AG04450 (cell line): ENCODE measurements around the gene NUP153. TPM values are rescaled to one million over a fixed set of nuclear protein-coding genes. Genes with fewer than 3 reads are reported as not detected.
A peak's percentile ranks its signal among the peaks of the same experiment; 100 is the strongest.
"Not testable (repeated sequence)": the region's sequence is repeated elsewhere in the genome, so short reads cannot be mapped to it uniquely, and the experiment has no call there.

Experiments used
- CTCF ChIA-PET: fragments of 300-600, 350-600 bp; formaldehyde crosslinking; extraction: SDS; loops from one replicate; lab custom pipeline; 2022; ENCODE audit warnings: antibody characterized with exemption, inconsistent platforms; lab: Charles Lee
- POLR2A ChIA-PET: fragments of 350-600 bp; formaldehyde crosslinking; extraction: SDS; loops from one replicate; lab custom pipeline; 2021; ENCODE audit warnings: antibody characterized with exemption, inconsistent platforms; lab: Yijun Ruan, JAX
- DNase-seq: peaks from one replicate; pipeline ENCODE4 v3.0.0-alpha.2; 2011; ENCODE audit warnings: low read depth, low spot score
- H3K27ac ChIP-seq: one replicate; pipeline ENCODE4 v1.5.1; 2012; ENCODE audit warnings: low read depth, low read length, control low read depth
- H3K27me3 ChIP-seq: one replicate; pipeline ENCODE4 v1.6.0; 2012; ENCODE audit warnings: low read length; ENCODE audit not compliant: control insufficient read depth, insufficient read depth
- H3K4me3 ChIP-seq: 2 replicates; pipeline ENCODE4 v1.5.1; 2011; ENCODE audit warnings: mild to moderate bottlenecking, low read depth, low read length, control low read depth
- H3K9me3 ChIP-seq: 2 replicates; pipeline ENCODE4 v1.5.1; 2012; ENCODE audit warnings: low read length; ENCODE audit not compliant: control insufficient read depth, insufficient read depth
- CTCF ChIP-seq: IDR thresholded peaks from 2 replicates; pipeline ENCODE4 v1.5.1; 2011; ENCODE audit warnings: low read depth, low read length, control low read depth, inconsistent platforms
- polyA plus RNA-seq: library from polyadenylated mRNA; depleted of rRNA; stranded (reverse); fragments of >200 nt; gene quantifications from 2 replicates; pipeline ENCODE4 v1.2.3, GENCODE V29; 2011

Gene NUP153
- polyA plus RNA-seq, 1 experiment, result 35.2 TPM

DNA sequence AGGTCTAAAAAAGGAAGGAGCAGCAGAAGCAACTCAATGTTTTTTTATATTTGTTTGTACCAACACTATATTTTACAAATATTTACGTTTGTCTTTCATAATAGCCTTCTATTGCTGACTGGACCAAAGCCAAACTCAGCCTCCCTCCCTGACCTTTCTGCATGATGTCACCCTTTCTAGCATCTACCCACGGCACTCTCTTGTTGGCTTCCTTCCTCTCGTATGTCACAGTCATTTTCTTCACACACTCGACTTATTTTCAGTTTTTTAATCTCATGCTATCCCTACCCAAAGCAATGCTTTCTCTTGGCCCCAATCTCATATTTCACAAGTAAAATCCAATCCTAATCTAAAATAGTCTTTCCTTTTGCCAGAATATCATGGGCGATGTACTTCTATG, 122.9 kb downstream of the NUP153 start:
- no peaks in the 10 kb centered on the region for H3K27me3 ChIP-seq
- no peak for TF ChIP-seq CTCF
- CTCF ChIA-PET, result interaction anchor here (0.6 to 2.8 kb wide), 31 partner anchors 10 to 1072 kb away, joined by 3 to 34 read pairs (median 4); partner anchors contain the start of genes FAM8A1 and RBM24
- no peak overlapping the region for H3K27ac ChIP-seq
- POLR2A ChIA-PET, result interaction anchor here (0.6 to 0.7 kb wide), 2 partner anchors 16 to 427 kb away, joined by 3 to 7 read pairs; partner anchors contain the start of gene FAM8A1
- no peaks in the 10 kb centered on the region; the same call in 1 of the 2 replicates for H3K9me3 ChIP-seq
- peak; percentile 2 for DNase-seq
- H3K4me3 ChIP-seq, result no peak overlapping the region

- POLR2A ChIA-PET, H3K27me3 ChIP-seq, H3K27ac ChIP-seq, H3K9me3 ChIP-seq, DNase-seq, H3K4me3 ChIP-seq: not testable (repeated sequence)
- CTCF ChIA-PET, result interaction anchor here (1.4 to 2.1 kb wide), 2 partner anchors 223 to 425 kb away, joined by 5 to 11 read pairs; no protein-coding TSS in a partner anchor
These were observed 125.4 kb downstream of the NUP153 start for GRCh38 chr6:17581282-17581681.

DNA sequence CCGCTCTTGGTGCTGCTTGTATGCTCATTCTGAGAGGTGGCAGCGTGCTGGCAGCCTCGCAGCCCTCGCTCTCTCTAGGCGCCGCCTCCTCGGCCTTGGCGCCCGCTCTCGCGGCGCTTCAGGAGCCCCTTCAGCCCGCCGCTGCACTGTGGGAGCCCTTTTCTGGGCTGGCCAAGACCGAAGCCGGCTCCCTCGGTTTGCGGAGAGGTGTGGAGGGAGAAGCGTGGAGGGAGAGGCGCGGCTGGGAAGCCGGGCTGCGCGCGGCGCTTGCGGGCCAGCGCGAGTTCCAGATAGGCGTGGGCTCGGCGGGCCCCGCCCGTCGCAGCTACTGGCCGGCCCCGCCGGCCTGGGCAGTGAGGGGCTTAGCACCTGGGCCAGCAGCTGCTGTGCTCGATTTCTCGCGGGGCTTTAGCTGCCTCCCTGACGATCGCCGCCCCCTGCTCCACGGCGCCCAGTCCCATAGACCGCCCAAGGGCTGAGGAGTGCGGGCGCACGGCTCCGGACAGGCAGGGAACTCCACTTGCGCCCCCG, 126.1 kb downstream of the NUP153 start:
- DNase-seq, result no peak
- POLR2A ChIA-PET, result no interaction called here
- Histone ChIP-seq H3K27me3 (no peaks in the 10 kb centered on the region), H3K9me3 (peaks cover 4% of the 10 kb centered on the region), H3K4me3 (peak overlapping the region; percentile 60), H3K27ac (no peak overlapping the region)
- no peak for TF ChIP-seq CTCF
- CTCF ChIA-PET, result interaction anchor here (1.4 to 2.1 kb wide), 2 partner anchors 223 to 424 kb away, joined by 5 to 11 read pairs; no protein-coding TSS in a partner anchor

DNA sequence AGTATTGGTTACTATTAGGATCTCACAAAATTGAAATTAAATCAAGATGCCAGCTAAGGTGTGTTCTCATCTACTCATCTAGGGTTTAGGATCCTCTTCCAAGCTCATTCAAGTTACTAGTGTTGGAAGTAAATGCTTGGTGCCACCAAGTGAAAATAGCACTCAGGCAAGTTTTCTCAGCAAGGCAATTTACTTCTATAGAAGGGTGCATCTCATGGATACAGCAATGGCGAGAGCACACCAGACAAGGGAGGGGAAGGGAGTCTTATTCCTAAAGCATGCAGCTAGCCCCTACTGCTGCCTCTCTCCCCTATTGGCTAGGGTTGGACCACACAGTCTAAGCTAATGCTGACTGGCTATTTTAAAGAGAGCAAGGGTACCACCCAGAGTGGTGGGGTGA, 129.7 kb downstream of the NUP153 start:
- DNase-seq, result no peak
- Histone ChIP-seq H3K27ac (no peak overlapping the region), H3K4me3 (no peak overlapping the region), H3K9me3 (peaks cover 7% of the 10 kb centered on the region), H3K27me3 (no peaks in the 10 kb centered on the region)
- no peak for TF ChIP-seq CTCF
- POLR2A ChIA-PET, result no interaction called here
- CTCF ChIA-PET, result no interaction called here

GRCh38 chr6:17574866-17575560, 131.7 kb downstream of the NUP153 start:
- CTCF ChIA-PET, result no interaction called here
- TF ChIP-seq CTCF, result no peak
- H3K27ac ChIP-seq, result no peak overlapping the region
- DNase-seq, result peak; percentile 65
- H3K4me3 ChIP-seq, result no peak overlapping the region
- peaks cover 7% of the 10 kb centered on the region for H3K9me3 ChIP-seq
- H3K27me3 ChIP-seq, result no peaks in the 10 kb centered on the region
- POLR2A ChIA-PET, result no interaction called here
